GM12874 (cell line): ENCODE results near the gene SETBP1.

ENCODE experiments used
- CTCF ChIP-seq: IDR thresholded peaks from 2 replicates; pipeline ENCODE4 v1.5.1; 2011; ENCODE audit warnings: low read depth, mild to moderate bottlenecking, control low read depth, low read length, moderate library complexity; ENCODE audit not compliant: insufficient read depth

Gene SETBP1

GRCh38 chr18:45066886-45067285 is 386.2 kb downstream of the SETBP1 start:
- no peak for TF ChIP-seq CTCF

- TF ChIP-seq CTCF, result no peak
These were observed 387.9 kb downstream of the SETBP1 start for GRCh38 chr18:45068400-45069094.

GRCh38 chr18:45069546-45069945 is 388.9 kb downstream of the SETBP1 start:
- no peak for TF ChIP-seq CTCF

GRCh38 chr18:45071956-45072355 is 391.3 kb downstream of the SETBP1 start:
- no peak for TF ChIP-seq CTCF

GRCh38 chr18:45073556-45073955 is 392.9 kb downstream of the SETBP1 start:
- no peak for TF ChIP-seq CTCF

GRCh38 chr18:45081566-45082181 is 401.0 kb downstream of the SETBP1 start:
- no peak for TF ChIP-seq CTCF

GRCh38 chr18:45083226-45083855 is 402.7 kb downstream of the SETBP1 start:
- TF ChIP-seq CTCF, result no peak
